ENCODE data around the gene DCAKD.

The DCAKD gene

GRCh38 chr17:45087978-45088377, 36.5 kb upstream of the DCAKD start:
- WGBS: 95% methylated on average over 5 of the region's 5 CpGs
- Histone ChIP-seq H3K27me3 (ENCODE audit: insufficient read depth, low read length) (no peaks in the 10 kb centered on the region), H3K27ac (ENCODE audit: low read depth, low read length) (no peak overlapping the region), H3K36me3 (ENCODE audit: insufficient read depth, low read length) (peaks cover 93% of the 10 kb centered on the region), H3K4me1 (ENCODE audit: insufficient read depth, low read length) (peaks cover 3% of the 10 kb centered on the region; the same call in 1 of the 2 replicates), H3K9me3 (ENCODE audit: insufficient read depth, low read depth, low read length) (no peaks in the 10 kb centered on the region), H3K4me3 (ENCODE audit: low read length) (no peak overlapping the region), H3K9ac (ENCODE audit: low read depth, low read length) (no peak overlapping the region)

GRCh38 chr17:45087504-45087975, 36.1 kb upstream of the DCAKD start:
- Histone ChIP-seq H3K9ac (ENCODE audit: low read depth, low read length) (no peak overlapping the region), H3K36me3 (ENCODE audit: insufficient read depth, low read length) (peaks cover 90% of the 10 kb centered on the region), H3K27ac (ENCODE audit: low read depth, low read length) (no peak overlapping the region), H3K4me1 (ENCODE audit: insufficient read depth, low read length) (peaks cover 3% of the 10 kb centered on the region; the same call in 1 of the 2 replicates), H3K27me3 (ENCODE audit: insufficient read depth, low read length) (no peaks in the 10 kb centered on the region), H3K4me3 (ENCODE audit: low read length) (no peak overlapping the region), H3K9me3 (ENCODE audit: insufficient read depth, low read depth, low read length) (no peaks in the 10 kb centered on the region)
- WGBS: 97% methylated on average over 3 of the region's 3 CpGs

GRCh38 chr17:45086865-45087503, 35.6 kb upstream of the DCAKD start:
- Histone ChIP-seq H3K9ac (ENCODE audit: low read depth, low read length) (no peak overlapping the region), H3K36me3 (ENCODE audit: insufficient read depth, low read length) (peaks cover 92% of the 10 kb centered on the region), H3K4me1 (ENCODE audit: insufficient read depth, low read length) (peaks cover 3% of the 10 kb centered on the region; the same call in 1 of the 2 replicates), H3K27me3 (ENCODE audit: insufficient read depth, low read length) (no peaks in the 10 kb centered on the region), H3K4me3 (ENCODE audit: low read length) (no peak overlapping the region), H3K27ac (ENCODE audit: low read depth, low read length) (no peak overlapping the region), H3K9me3 (ENCODE audit: insufficient read depth, low read depth, low read length) (no peaks in the 10 kb centered on the region)
- 94% methylated on average over 6 of the region's 6 CpGs for WGBS

GRCh38 chr17:45086391-45086790, 35.0 kb upstream of the DCAKD start:
- peaks cover 3% of the 10 kb centered on the region; the same call in 1 of the 2 replicates for H3K4me1 ChIP-seq (ENCODE audit: insufficient read depth, low read length)
- no peak overlapping the region for H3K9ac ChIP-seq (ENCODE audit: low read depth, low read length)
- WGBS: 97% methylated on average over 4 of the region's 4 CpGs
- H3K27me3 ChIP-seq (ENCODE audit: insufficient read depth, low read length): no peaks in the 10 kb centered on the region
- H3K36me3 ChIP-seq (ENCODE audit: insufficient read depth, low read length): peaks cover 92% of the 10 kb centered on the region
- no peak overlapping the region for H3K27ac ChIP-seq (ENCODE audit: low read depth, low read length)
- H3K4me3 ChIP-seq (ENCODE audit: low read length): no peak overlapping the region
- H3K9me3 ChIP-seq (ENCODE audit: insufficient read depth, low read depth, low read length): no peaks in the 10 kb centered on the region

GRCh38 chr17:45081047-45081703, 29.7 kb upstream of the DCAKD start:
- Histone ChIP-seq H3K9ac (ENCODE audit: low read depth, low read length) (no peak overlapping the region), H3K4me3 (ENCODE audit: low read length) (no peak overlapping the region), H3K27me3 (ENCODE audit: insufficient read depth, low read length) (no peaks in the 10 kb centered on the region), H3K27ac (ENCODE audit: low read depth, low read length) (no peak overlapping the region), H3K36me3 (ENCODE audit: insufficient read depth, low read length) (peaks cover 67% of the 10 kb centered on the region), H3K4me1 (ENCODE audit: insufficient read depth, low read length) (no peaks in the 10 kb centered on the region), H3K9me3 (ENCODE audit: insufficient read depth, low read depth, low read length) (no peaks in the 10 kb centered on the region)
- WGBS: 92% methylated on average over 6 of the region's 6 CpGs

- WGBS: 96% methylated on average over 3 of the region's 3 CpGs
- H3K27ac ChIP-seq (ENCODE audit: low read depth, low read length): no peak overlapping the region
- H3K36me3 ChIP-seq (ENCODE audit: insufficient read depth, low read length): peaks cover 62% of the 10 kb centered on the region
Observed at GRCh38 chr17:45077643-45078042, 26.2 kb upstream of the DCAKD start.

GRCh38 chr17:45073414-45074070, 22.1 kb upstream of the DCAKD start:
- 95% methylated on average over 4 of the region's 5 CpGs for WGBS
- peaks cover 61% of the 10 kb centered on the region for H3K36me3 ChIP-seq (ENCODE audit: insufficient read depth, low read length)
- H3K4me1 ChIP-seq (ENCODE audit: insufficient read depth, low read length): no peaks in the 10 kb centered on the region
- H3K27ac ChIP-seq (ENCODE audit: low read depth, low read length): no peak overlapping the region
- no peak overlapping the region for H3K9ac ChIP-seq (ENCODE audit: low read depth, low read length)
- no peak overlapping the region for H3K4me3 ChIP-seq (ENCODE audit: low read length)
- no peaks in the 10 kb centered on the region for H3K9me3 ChIP-seq (ENCODE audit: insufficient read depth, low read depth, low read length)
- no peaks in the 10 kb centered on the region for H3K27me3 ChIP-seq (ENCODE audit: insufficient read depth, low read length)

More at GRCh38 chr17:45077643-45078042, 26.2 kb upstream of the DCAKD start:
- H3K9ac ChIP-seq (ENCODE audit: low read depth, low read length): no peak overlapping the region
- H3K4me1 ChIP-seq (ENCODE audit: insufficient read depth, low read length): no peaks in the 10 kb centered on the region
- no peaks in the 10 kb centered on the region for H3K9me3 ChIP-seq (ENCODE audit: insufficient read depth, low read depth, low read length)
- H3K4me3 ChIP-seq (ENCODE audit: low read length): no peak overlapping the region
- H3K27me3 ChIP-seq (ENCODE audit: insufficient read depth, low read length): no peaks in the 10 kb centered on the region

- Histone ChIP-seq H3K9ac (ENCODE audit: low read depth, low read length) (no peak overlapping the region), H3K4me3 (ENCODE audit: low read length) (no peak overlapping the region), H3K27ac (ENCODE audit: low read depth, low read length) (no peak overlapping the region), H3K4me1 (ENCODE audit: insufficient read depth, low read length) (no peaks in the 10 kb centered on the region), H3K36me3 (ENCODE audit: insufficient read depth, low read length) (peaks cover 57% of the 10 kb centered on the region), H3K27me3 (ENCODE audit: insufficient read depth, low read length) (no peaks in the 10 kb centered on the region), H3K9me3 (ENCODE audit: insufficient read depth, low read depth, low read length) (no peaks in the 10 kb centered on the region)
- 100% methylated on average over 2 of the region's 2 CpGs for WGBS
Observed at GRCh38 chr17:45070809-45071208, 19.4 kb upstream of the DCAKD start.

- H3K36me3 ChIP-seq (ENCODE audit: insufficient read depth, low read length): peaks cover 58% of the 10 kb centered on the region
- WGBS: 93% methylated on average over 8 of the region's 8 CpGs
- H3K27ac ChIP-seq (ENCODE audit: low read depth, low read length): no peak overlapping the region
- no peaks in the 10 kb centered on the region for H3K27me3 ChIP-seq (ENCODE audit: insufficient read depth, low read length)
- H3K9me3 ChIP-seq (ENCODE audit: insufficient read depth, low read depth, low read length): no peaks in the 10 kb centered on the region
- H3K4me3 ChIP-seq (ENCODE audit: low read length): no peak overlapping the region
- H3K4me1 ChIP-seq (ENCODE audit: insufficient read depth, low read length): no peaks in the 10 kb centered on the region
- no peak overlapping the region for H3K9ac ChIP-seq (ENCODE audit: low read depth, low read length)
Observed at GRCh38 chr17:45070001-45070400, 18.6 kb upstream of the DCAKD start.

- 95% methylated on average over 2 of the region's 2 CpGs for WGBS
- Histone ChIP-seq H3K27ac (ENCODE audit: low read depth, low read length) (no peak overlapping the region), H3K4me1 (ENCODE audit: insufficient read depth, low read length) (no peaks in the 10 kb centered on the region), H3K27me3 (ENCODE audit: insufficient read depth, low read length) (no peaks in the 10 kb centered on the region), H3K4me3 (ENCODE audit: low read length) (no peak overlapping the region), H3K9ac (ENCODE audit: low read depth, low read length) (no peak overlapping the region), H3K9me3 (ENCODE audit: insufficient read depth, low read depth, low read length) (no peaks in the 10 kb centered on the region), H3K36me3 (ENCODE audit: insufficient read depth, low read length) (peaks cover 42% of the 10 kb centered on the region)
Observed at GRCh38 chr17:45067637-45068036, 16.2 kb upstream of the DCAKD start.

GRCh38 chr17:45063198-45063597, 11.8 kb upstream of the DCAKD start:
- Histone ChIP-seq H3K27me3 (ENCODE audit: insufficient read depth, low read length) (no peaks in the 10 kb centered on the region), H3K9ac (ENCODE audit: low read depth, low read length) (no peak overlapping the region), H3K4me3 (ENCODE audit: low read length) (no peak overlapping the region), H3K4me1 (ENCODE audit: insufficient read depth, low read length) (peaks cover 7% of the 10 kb centered on the region; the same call in 1 of the 2 replicates), H3K9me3 (ENCODE audit: insufficient read depth, low read depth, low read length) (no peaks in the 10 kb centered on the region), H3K36me3 (ENCODE audit: insufficient read depth, low read length) (peaks cover 19% of the 10 kb centered on the region), H3K27ac (ENCODE audit: low read depth, low read length) (no peak overlapping the region)
- WGBS: 100% methylated on average over 1 of the region's 1 CpG

All from HUES64 (cell line).